H9 (cell line): Measurements from ENCODE around the gene MGAT4A. TPM values are rescaled to one million over a fixed set of nuclear protein-coding genes. Genes with fewer than 3 reads are reported as not detected.
A peak's percentile ranks its signal among the peaks of the same experiment; 100 is the strongest.

ENCODE experiments used
- DNase-seq: peaks from one replicate; pipeline ENCODE4 v3.0.0-alpha.2; 2017
- H2AFZ ChIP-seq: one replicate; pipeline ENCODE4 v1.6.1; 2013; ENCODE audit warnings: mild to moderate bottlenecking, low read length, control low read depth, moderate library complexity
- H2AK5ac ChIP-seq: 2 replicates; pipeline ENCODE4 v1.6.1; 2013; ENCODE audit warnings: low read length, control low read depth, mixed read lengths; ENCODE audit not compliant: insufficient read length
- H2BK120ac ChIP-seq: one replicate; pipeline ENCODE4 v1.6.1; 2013; ENCODE audit warnings: low read depth, mild to moderate bottlenecking, low read length, control low read depth, inconsistent platforms; ENCODE audit not compliant: poor library complexity, severe bottlenecking
- H2BK12ac ChIP-seq: 2 replicates; pipeline ENCODE4 v1.6.1; 2013; ENCODE audit warnings: low read length, control low read depth, mixed read lengths, low read depth; ENCODE audit not compliant: insufficient read length
- H2BK15ac ChIP-seq: 2 replicates; pipeline ENCODE4 v1.6.1; 2013; ENCODE audit warnings: low read depth, low read length, control low read depth
- H2BK20ac ChIP-seq: one replicate; pipeline ENCODE4 v1.6.1; 2013; ENCODE audit warnings: low read depth, mild to moderate bottlenecking, low read length, control low read depth, inconsistent platforms; ENCODE audit not compliant: poor library complexity, severe bottlenecking
- H2BK5ac ChIP-seq: 2 replicates; pipeline ENCODE4 v1.6.1; 2013; ENCODE audit warnings: low read length, control low read depth, mixed read lengths; ENCODE audit not compliant: insufficient read length
- H3K14ac ChIP-seq: 2 replicates; pipeline ENCODE4 v1.6.1; 2013; ENCODE audit warnings: low read length, control low read depth; ENCODE audit not compliant: insufficient read depth
- H3K18ac ChIP-seq: 2 replicates; pipeline ENCODE4 v1.6.1; 2013; ENCODE audit warnings: low read depth, mild to moderate bottlenecking, mixed read lengths, low read length, control low read depth; ENCODE audit not compliant: insufficient read length
- H3K23ac ChIP-seq: 2 replicates; pipeline ENCODE4 v1.6.1; 2013; ENCODE audit warnings: low read length, control low read depth, mixed read lengths, low read depth; ENCODE audit not compliant: insufficient read length
- H3K23me2 ChIP-seq: 2 replicates; pipeline ENCODE4 v1.6.1; 2013; ENCODE audit warnings: low read depth, mild to moderate bottlenecking, mixed read lengths, low read length, control low read depth; ENCODE audit not compliant: insufficient read length, poor library complexity, severe bottlenecking
- H3K27ac ChIP-seq: 2 replicates; pipeline ENCODE4 v1.5.1; 2013; ENCODE audit warnings: low read length, control low read depth, mixed read lengths, low read depth; ENCODE audit not compliant: insufficient read length
- H3K27me3 ChIP-seq: 2 replicates; pipeline ENCODE4 v1.6.1; 2013; ENCODE audit warnings: low read length, control low read depth, inconsistent platforms; ENCODE audit not compliant: insufficient read depth
- H3K4ac ChIP-seq: 2 replicates; pipeline ENCODE4 v1.6.1; 2013; ENCODE audit warnings: low read depth, mild to moderate bottlenecking, control low read depth, inconsistent platforms, low read length, moderate library complexity
- H3K4me1 ChIP-seq: 2 replicates; pipeline ENCODE4 v1.6.1; 2013; ENCODE audit warnings: low read length, control low read depth, inconsistent platforms; ENCODE audit not compliant: insufficient read depth
- H3K4me2 ChIP-seq: 2 replicates; pipeline ENCODE4 v1.6.1; 2013; ENCODE audit warnings: low read length, control low read depth, mixed read lengths; ENCODE audit not compliant: insufficient read length, insufficient read depth
- H3K56ac ChIP-seq: 2 replicates; pipeline ENCODE4 v1.6.1; 2013; ENCODE audit warnings: low read depth, mild to moderate bottlenecking, mixed read lengths, low read length, control low read depth; ENCODE audit not compliant: insufficient read length
- H3K79me1 ChIP-seq: 2 replicates; pipeline ENCODE4 v1.6.1; 2013; ENCODE audit warnings: low read depth, mild to moderate bottlenecking, moderate library complexity, low read length, control low read depth, inconsistent platforms; ENCODE audit not compliant: insufficient read depth, poor library complexity, severe bottlenecking
- H3K79me2 ChIP-seq: 2 replicates; pipeline ENCODE4 v1.6.1; 2013; ENCODE audit warnings: low read length, control low read depth, inconsistent platforms; ENCODE audit not compliant: insufficient read depth
- H3K9ac ChIP-seq: 2 replicates; pipeline ENCODE4 v1.6.1; 2013; ENCODE audit warnings: low read length, control low read depth, mixed read lengths; ENCODE audit not compliant: insufficient read length; ENCODE audit errors: extremely low read depth
- H3K9me3 ChIP-seq: one replicate; pipeline ENCODE4 v1.6.1; 2013; ENCODE audit warnings: low read depth, low read length, inconsistent platforms; ENCODE audit not compliant: control insufficient read depth
- H3T11ph ChIP-seq: one replicate; pipeline ENCODE4 v1.6.1; 2013; ENCODE audit warnings: mild to moderate bottlenecking, low read length, control low read depth, inconsistent platforms
- H4K20me1 ChIP-seq: one replicate; pipeline ENCODE4 v1.6.1; 2013; ENCODE audit not compliant: control insufficient read depth, insufficient read length, insufficient read depth
- H4K5ac ChIP-seq: 2 replicates; pipeline ENCODE4 v1.6.1; 2013; ENCODE audit warnings: low read depth, mild to moderate bottlenecking, mixed read lengths, low read length, control low read depth; ENCODE audit not compliant: insufficient read length
- H4K8ac ChIP-seq: replicated peaks from 2 replicates; pipeline ENCODE4 v1.6.1; 2013; ENCODE audit warnings: low read length, control low read depth, mixed read lengths, low read depth; ENCODE audit not compliant: insufficient read length
- H4K91ac ChIP-seq: 2 replicates; pipeline ENCODE4 v1.6.1; 2013; ENCODE audit warnings: low read depth, mild to moderate bottlenecking, moderate library complexity, mixed read lengths, low read length, control low read depth; ENCODE audit not compliant: insufficient read length
- H3K27ac Mint-ChIP-seq, 3 experiments: 2 replicates in 2 of 3; 3 replicates in 1 of 3; pipeline ENCODE4 v1.8.0; 2020 to 2021; ENCODE audit warnings: mixed read lengths in 3 of 3, mild to moderate bottlenecking in 1 of 3, moderate library complexity in 1 of 3
- H3K27me3 Mint-ChIP-seq: 2 replicates; pipeline ENCODE4 v1.8.0; 2021; ENCODE audit warnings: low read depth, mild to moderate bottlenecking, moderate library complexity, mixed read lengths
- H3K36me3 Mint-ChIP-seq, 3 experiments: 2 replicates in 2 of 3; 3 replicates in 1 of 3; pipeline ENCODE4 v1.8.0; 2020 to 2021; ENCODE audit warnings: low read depth in 3 of 3, mixed read lengths in 3 of 3; ENCODE audit not compliant: insufficient read depth in 1 of 3
- H3K4me1 Mint-ChIP-seq, 2 experiments: 2 replicates each; pipeline ENCODE4 v1.8.0; 2020; ENCODE audit warnings: mixed read lengths in 2 of 2
- H3K4me3 Mint-ChIP-seq, 2 experiments: 2 replicates in 1 of 2; 3 replicates in 1 of 2; pipeline ENCODE4 v1.8.0; 2020 to 2021; ENCODE audit warnings: mild to moderate bottlenecking in 2 of 2, mixed read lengths in 2 of 2, moderate library complexity in 1 of 2
- H3K9me3 Mint-ChIP-seq, 2 experiments: 2 replicates in 1 of 2; 3 replicates in 1 of 2; pipeline ENCODE4 v1.8.0; 2020; ENCODE audit warnings: mild to moderate bottlenecking in 2 of 2, mixed read lengths in 2 of 2, moderate library complexity in 1 of 2
- CTCF ChIP-seq: fragments of 200-600 bp; sonication (generic); conservative IDR thresholded peaks from 3 replicates; pipeline ENCODE4 v1.8.0; 2021; ENCODE audit warnings: antibody characterized with exemption, mild to moderate bottlenecking
- WGBS: extraction: QIAGEN DNeasy Blood & Tissue Kit; methylation state at CpG from one replicate; pipeline ENCODE4 v1.1.7; 2013; ENCODE audit warnings: missing lambda C conversion rate, low lambda C conversion rate, mixed read lengths; ENCODE audit not compliant: insufficient read length; ENCODE audit errors: extremely low coverage; 5-methylcytosine and 5-hydroxymethylcytosine counted together
- total RNA-seq: library from RNA; stranded (reverse); gene quantifications from 2 replicates; pipeline ENCODE4 v1.2.1, GENCODE V29; 2021

Gene MGAT4A
- total RNA-seq, 1 experiment from 2014 or later: 3.5 TPM

GRCh38 chr2:98730707-98731040, 258 bp downstream of the MGAT4A start:
- Histone ChIP-seq H3K23me2 (peaks cover 4% of the 10 kb centered on the region), H4K91ac (no peak overlapping the region), H2BK120ac (no peak overlapping the region), H4K5ac (no peak overlapping the region), H2BK5ac (no peak overlapping the region), H3K4me1 (no peaks in the 10 kb centered on the region), H4K20me1 (no peaks in the 10 kb centered on the region), H3K14ac (no peak overlapping the region), H3K18ac (no peak overlapping the region), H2BK15ac (no peak overlapping the region), H3K56ac (no peak overlapping the region), H3K9ac (no peak overlapping the region), H3K79me2 (no peaks in the 10 kb centered on the region), H2BK12ac (no peak overlapping the region), H4K8ac (no peak overlapping the region), H3K23ac (no peak overlapping the region), H3K4ac (no peak overlapping the region), H2AFZ (no peak overlapping the region), H2AK5ac (no peak overlapping the region), H3K4me2 (no peak overlapping the region), H3K9me3 (no peaks in the 10 kb centered on the region), H2BK20ac (no peak overlapping the region), H3K27ac (no peak overlapping the region), H3K79me1 (no peaks in the 10 kb centered on the region), H3T11ph (no peak overlapping the region), H3K27me3 (peaks cover 13% of the 10 kb centered on the region; the same call in 1 of the 2 replicates)
- H3K36me3 Mint-ChIP-seq: peaks cover 0 to 2% (median 0%) of the 10 kb centered on the region in 3 experiments; a peak in 2 of 7 replicates
- peaks cover 2 to 6% of the 10 kb centered on the region in 2 experiments; a peak in 2 of 5 replicates for H3K9me3 Mint-ChIP-seq
- H3K4me1 Mint-ChIP-seq: peaks cover 8 to 11% of the 10 kb centered on the region in 2 experiments
- H3K27me3 Mint-ChIP-seq: peaks cover 69% of the 10 kb centered on the region
- TF ChIP-seq CTCF: no peak; the same call in 2 of the 3 replicates
- DNase-seq: peak; percentile 47
- H3K4me3 Mint-ChIP-seq: peak overlapping the region; percentile 49 to 68; a peak in 2 of 5 replicates
- no CpG with 5 or more reads among the region's 56 CpGs for WGBS
- H3K27ac Mint-ChIP-seq: no peak overlapping the region
